HEK293T (cell line): ENCODE results near the gene TMEM60.

Source experiments
- BHLHE40 ChIP-seq: fragments of 450-650 bp; IDR thresholded peaks from 2 replicates; pipeline ENCODE4 v1.6.1; 2016; ENCODE audit warnings: mild to moderate bottlenecking, moderate library complexity, borderline replicate concordance
- FOXA1 ChIP-seq: fragments of 450-650 bp; IDR thresholded peaks from 2 replicates; pipeline ENCODE4 v1.6.1; 2016; ENCODE audit warnings: mild to moderate bottlenecking
- FOXM1 ChIP-seq: fragments of 450-650 bp; IDR thresholded peaks from 2 replicates; pipeline ENCODE4 v1.6.1; 2017; ENCODE audit warnings: mild to moderate bottlenecking, borderline replicate concordance
- LEF1 ChIP-seq: fragments of 450-650 bp; IDR thresholded peaks from 2 replicates; pipeline ENCODE4 v1.6.1; 2017; ENCODE audit warnings: mild to moderate bottlenecking, borderline replicate concordance
- SP1 ChIP-seq: fragments of 450-650 bp; IDR thresholded peaks from 2 replicates; pipeline ENCODE4 v1.6.1; 2017
- ZNF384 ChIP-seq: fragments of 450-650 bp; IDR thresholded peaks from 2 replicates; pipeline ENCODE4 v1.6.1; 2016

DNA sequence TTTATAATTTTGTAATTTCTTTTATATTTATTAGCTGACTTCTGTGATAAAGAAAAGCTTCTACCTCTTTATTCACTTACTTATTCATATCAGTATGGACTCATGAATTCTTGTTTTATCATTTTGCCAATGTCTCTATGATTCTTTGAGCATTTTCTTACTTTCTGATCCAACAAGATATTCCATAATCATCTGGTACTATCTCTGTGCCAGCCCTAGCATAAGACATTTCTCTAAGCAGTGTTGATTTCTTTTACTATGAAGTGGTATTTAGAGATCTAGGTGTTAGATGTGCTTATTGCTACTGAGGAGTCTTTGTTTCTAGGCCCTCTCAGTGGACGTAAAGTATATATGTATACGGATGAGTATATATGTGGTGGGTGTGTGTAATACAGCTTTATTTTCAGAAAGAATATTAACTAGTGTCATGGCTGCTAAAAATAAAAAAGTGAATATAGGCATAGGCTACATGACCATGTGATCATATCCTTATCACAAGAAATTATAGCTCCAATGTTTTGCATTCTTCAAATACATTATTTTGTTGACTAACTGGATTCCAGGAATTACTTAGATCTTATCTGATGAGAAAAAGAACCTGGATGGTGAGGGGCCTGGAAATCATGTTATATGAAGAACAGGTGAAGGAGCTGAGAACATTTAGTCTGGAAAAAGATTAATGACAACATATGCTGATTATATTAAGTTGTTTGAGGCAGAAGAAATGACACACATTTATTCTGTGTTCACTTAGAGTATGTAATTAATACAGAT, 13.5 kb upstream of the TMEM60 start:
- no peak for TF ChIP-seq FOXM1
- no peak for TF ChIP-seq ZNF384
- TF ChIP-seq FOXA1 = no peak
- no peak for TF ChIP-seq SP1
- TF ChIP-seq BHLHE40 = no peak
- TF ChIP-seq LEF1 = no peak
